ENCODE results near the gene DERL2. TPM values are rescaled to one million over a fixed set of nuclear protein-coding genes. Genes with fewer than 3 reads are reported as not detected.

Gene DERL2
- total and polyA plus RNA-seq, 9 of the 15 experiments (the other 6 are each of a cell fraction or from before 2014, with no cell fraction given), result 11.5 to 105 (median 30.7) TPM

- TF ChIP-seq ZNF592 (IDR thresholded peaks at IDR 0.05) (peak; percentile 22; the same call in 1 of the 2 replicates), BCL6 (CRISPR knock-in tag; IDR thresholded peaks at IDR 0.05) (no peak), ZNF436 (CRISPR knock-in tag; IDR thresholded peaks at IDR 0.05) (no peak), DIDO1 (tag; IDR thresholded peaks at IDR 0.05; ENCODE audit: low read depth) (0 out of 2 replicates have a peak, but pooled peaks have one; percentile 13), ZNF431 (CRISPR knock-in tag; IDR thresholded peaks at IDR 0.05) (peak; percentile 47; the same call in 1 of the 2 replicates), ZNF347 (CRISPR knock-in tag; IDR thresholded peaks at IDR 0.05; ENCODE audit: low read depth) (no peak), ZNF717 (CRISPR knock-in tag; IDR thresholded peaks at IDR 0.05) (no peak), PTBP1 (IDR thresholded peaks at IDR 0.05; ENCODE audit: low read depth, low read length) (no peak), TBP (optimal IDR thresholded peaks at IDR 0.05; ENCODE audit: low read depth, low read length) (peak; percentile 56), ZKSCAN1 (IDR thresholded peaks at IDR 0.05; ENCODE audit: low read depth, low read length) (no peak), SNRNP70 (optimal IDR thresholded peaks at IDR 0.05; ENCODE audit: low read depth, low read length) (no peak), GTF2F1 (IDR thresholded peaks at IDR 0.05; ENCODE audit: low read depth, low read length) (peak; percentile 74), YBX1 (IDR thresholded peaks at IDR 0.05) (no peak), ZNF239 (CRISPR knock-in tag; IDR thresholded peaks at IDR 0.05) (no peak), STAT5A (IDR thresholded peaks at IDR 0.05; ENCODE audit: borderline replicate concordance, low read length) (no peak), NCOA4 (IDR thresholded peaks at IDR 0.05; ENCODE audit: partially characterized antibody) (no peak), MED1 (CRISPR knock-in tag; IDR thresholded peaks at IDR 0.05; ENCODE audit: borderline replicate concordance) (no peak), MTA3 (IDR thresholded peaks at IDR 0.05; ENCODE audit: borderline replicate concordance) (peak; percentile 86), CTBP1 (IDR thresholded peaks at IDR 0.05; ENCODE audit: borderline replicate concordance) (0 out of 2 replicates have a peak, but pooled peaks have one; percentile 35), SMAD3 (CRISPR knock-in tag; conservative IDR thresholded peaks at IDR 0.05) (no peak), SETDB1 (IDR thresholded peaks at IDR 0.05; ENCODE audit: low read length) (no peak), FOXO4 (CRISPR knock-in tag; IDR thresholded peaks at IDR 0.05) (no peak), KDM2B (CRISPR knock-in tag; IDR thresholded peaks at IDR 0.05) (no peak), IRF2 (CRISPR knock-in tag; IDR thresholded peaks at IDR 0.05) (no peak), ASH1L (IDR thresholded peaks at IDR 0.05; ENCODE audit: borderline replicate concordance, low read depth, partially characterized antibody) (peak; percentile 36)
Measured at GRCh38 chr17:5486206-5487124, 487 bp upstream of the DERL2 start, which contains the start of gene MIS12 (continued).
